Keratinocyte (primary cell): ENCODE data around the gene CTNNA3. TPM values are rescaled to one million over a fixed set of nuclear protein-coding genes. Genes with fewer than 3 reads are reported as not detected.

Experiments
- DNase-seq: peaks from one replicate; pipeline ENCODE4 v3.0.0-alpha.2; 2011; ENCODE audit warnings: low read depth, missing footprints, low spot score
- FAIRE-seq: peaks from 2 replicates; lab custom pipeline; 2011; peaks lifted over from hg19 to GRCh38; lab: Jason Lieb, UNC
- H2AFZ ChIP-seq: 2 replicates; pipeline ENCODE4 v1.6.0; 2012; ENCODE audit warnings: low read length, control low read depth, inconsistent platforms; ENCODE audit not compliant: control insufficient read depth
- H3K27ac ChIP-seq: 2 replicates; pipeline ENCODE4 v1.5.1; 2011; ENCODE audit warnings: low read length; ENCODE audit not compliant: control insufficient read depth, insufficient read depth
- H3K27me3 ChIP-seq: 3 replicates; pipeline ENCODE4 v1.6.0; 2011; ENCODE audit warnings: low read length; ENCODE audit not compliant: control insufficient read depth, insufficient read depth; ENCODE audit errors: extremely low read depth
- H3K36me3 ChIP-seq, 2 experiments: 2 replicates in 1 of 2; 3 replicates in 1 of 2; pipeline ENCODE4 v1.5.1; 2011; ENCODE audit warnings: low read length in 2 of 2, mild to moderate bottlenecking in 1 of 2; ENCODE audit not compliant: control insufficient read depth in 2 of 2, insufficient read depth in 2 of 2; ENCODE audit errors: extremely low read depth in 1 of 2
- H3K4me1 ChIP-seq: 3 replicates; pipeline ENCODE4 v1.5.1; 2011; ENCODE audit warnings: low read length; ENCODE audit not compliant: control insufficient read depth, insufficient read depth; ENCODE audit errors: extremely low read depth
- H3K4me2 ChIP-seq: 3 replicates; pipeline ENCODE4 v1.6.0; 2011; ENCODE audit warnings: low read depth, low read length; ENCODE audit not compliant: control insufficient read depth, insufficient read depth; ENCODE audit errors: extremely low read depth
- H3K4me3 ChIP-seq, 3 experiments: fragments of 200-600 bp in 1 of 3; sonication (generic) in 1 of 3; 2 replicates in 2 of 3; 3 replicates in 1 of 3; pipeline ENCODE4 v1.5.1; 2011 to 2016; ENCODE audit warnings: low read length in 3 of 3, mild to moderate bottlenecking in 3 of 3, control low read depth in 2 of 3, inconsistent platforms in 1 of 3, low read depth in 1 of 3, mixed read lengths in 1 of 3, mixed run types in 1 of 3, moderate library complexity in 1 of 3; ENCODE audit not compliant: control insufficient read depth in 2 of 3, insufficient read depth in 2 of 3; ENCODE audit errors: extremely low read depth in 1 of 3
- H3K79me2 ChIP-seq: 2 replicates; pipeline ENCODE4 v1.6.0; 2012; ENCODE audit warnings: low read length; ENCODE audit not compliant: control insufficient read depth, insufficient read depth
- H3K9ac ChIP-seq: 3 replicates; pipeline ENCODE4 v1.6.0; 2011; ENCODE audit warnings: low read length; ENCODE audit not compliant: control insufficient read depth, insufficient read depth; ENCODE audit errors: extremely low read depth
- H3K9me1 ChIP-seq: 3 replicates; pipeline ENCODE4 v1.6.0; 2011; ENCODE audit warnings: low read length; ENCODE audit not compliant: control insufficient read depth, insufficient read depth; ENCODE audit errors: extremely low read depth
- H3K9me3 ChIP-seq: 2 replicates; pipeline ENCODE4 v1.5.1; 2012; ENCODE audit warnings: low read depth, low read length; ENCODE audit not compliant: control insufficient read depth
- H4K20me1 ChIP-seq: 3 replicates; pipeline ENCODE4 v1.6.0; 2011; ENCODE audit warnings: low read length; ENCODE audit not compliant: control insufficient read depth, insufficient read depth; ENCODE audit errors: extremely low read depth
- CTCF ChIP-seq, 3 experiments: IDR thresholded peaks in 1 of 3; conservative IDR thresholded peaks in 1 of 3; optimal IDR thresholded peaks in 1 of 3; 2 replicates in 2 of 3; 3 replicates in 1 of 3; pipeline versions ENCODE3 to v1.5.1; 2011; ENCODE audit warnings: low read length in 3 of 3, mild to moderate bottlenecking in 3 of 3, moderate library complexity in 2 of 3, control low read depth in 1 of 3, inconsistent platforms in 1 of 3; ENCODE audit not compliant: insufficient read depth in 2 of 3; ENCODE audit errors: extremely low read depth in 1 of 3
- EZH2 ChIP-seq: IDR thresholded peaks from one replicate; pipeline ENCODE4 v1.6.1; 2012; ENCODE audit warnings: inconsistent platforms, mild to moderate bottlenecking, low read length, moderate library complexity
- dilution Hi-C: fragments of 300-500 bp; cut with MboI; formaldehyde crosslinking; loops from one replicate; pipeline ENCODE4 v1.7.0; 2020; ENCODE audit warnings: low sequenced_read_pairs; ENCODE audit not compliant: extremely low pct_ligation_motif_present
- polyA plus RNA-seq, 5 experiments: library from polyadenylated mRNA; depleted of rRNA in 3 of 5; stranded (reverse) in 3 of 5; stranded (forward) in 1 of 5; unstranded in 1 of 5; fragments of >200 nt; gene quantifications; 1 replicate in 1 of 5; 2 replicates in 3 of 5; 3 replicates in 1 of 5; pipeline versions ENCODE4 v1.2.1 to v1.2.3, GENCODE V29; 2011 to 2012; ENCODE audit warnings: missing spikeins in 2 of 5, low read depth in 1 of 5, low replicate concordance in 1 of 5

Gene CTNNA3
- polyA plus RNA-seq, 1 donor (not counting 4 experiments of a cell fraction or from before 2014, with no cell fraction given): 0.01 TPM

- TF ChIP-seq EZH2: no peak
- no peak for TF ChIP-seq CTCF (optimal IDR thresholded peaks at IDR 0.05 in 1 of 3, IDR thresholded peaks at IDR 0.05 in 1 of 3, conservative IDR thresholded peaks at IDR 0.05 in 1 of 3; ENCODE audit: extremely low read depth in 1 of 3, insufficient read depth in 2 of 3, low read length in 3 of 3)
- H3K27ac ChIP-seq: no peak overlapping the region
- H3K79me2 ChIP-seq: no peaks in the 10 kb centered on the region
- no peak for FAIRE-seq
- no peaks in the 10 kb centered on the region for H3K4me1 ChIP-seq
- dilution Hi-C loops: no loop called here
- no peak overlapping the region for H3K4me3 ChIP-seq
- no peaks in the 10 kb centered on the region for H3K9me1 ChIP-seq
- no peak overlapping the region for H2AFZ ChIP-seq
- H3K36me3 ChIP-seq: no peaks in the 10 kb centered on the region
- DNase-seq: no peak
- H3K4me2 ChIP-seq: no peak overlapping the region
- H3K9ac ChIP-seq: no peak overlapping the region
- H3K27me3 ChIP-seq: no peaks in the 10 kb centered on the region
- no peaks in the 10 kb centered on the region for H4K20me1 ChIP-seq
- no peaks in the 10 kb centered on the region for H3K9me3 ChIP-seq
Observed at GRCh38 chr10:67077376-67077775, 618.6 kb downstream of the CTNNA3 start.

GRCh38 chr10:67076144-67076543, 619.9 kb downstream of the CTNNA3 start:
- H3K9me1 ChIP-seq: no peaks in the 10 kb centered on the region
- FAIRE-seq (no peak), DNase-seq (no peak)
- no peaks in the 10 kb centered on the region for H3K9me3 ChIP-seq
- H3K36me3 ChIP-seq: no peaks in the 10 kb centered on the region
- H3K9ac ChIP-seq: no peak overlapping the region
- no peak overlapping the region for H3K4me3 ChIP-seq
- no peak overlapping the region for H3K27ac ChIP-seq
- TF ChIP-seq CTCF (optimal IDR thresholded peaks at IDR 0.05 in 1 of 3, IDR thresholded peaks at IDR 0.05 in 1 of 3, conservative IDR thresholded peaks at IDR 0.05 in 1 of 3; ENCODE audit: extremely low read depth in 1 of 3, insufficient read depth in 2 of 3, low read length in 3 of 3) (no peak), EZH2 (no peak)
- dilution Hi-C loops: no loop called here
- no peaks in the 10 kb centered on the region for H3K27me3 ChIP-seq
- no peaks in the 10 kb centered on the region for H3K4me1 ChIP-seq
- no peak overlapping the region for H3K4me2 ChIP-seq
- H3K79me2 ChIP-seq: no peaks in the 10 kb centered on the region
- H2AFZ ChIP-seq: no peak overlapping the region
- H4K20me1 ChIP-seq: no peaks in the 10 kb centered on the region
